ENCODE measurements around the gene RAB31. TPM values are rescaled to one million over a fixed set of nuclear protein-coding genes. Genes with fewer than 3 reads are reported as not detected.

RAB31 gene
- total RNA-seq = 10 to 100 TPM; 27.1 to 54.4 (median 44.3) TPM

GRCh38 chr18:9708057-9708433 is at the start of gene RAB31:
Gene RAB31 (plus strand): TSS chr18:9708301. CDS start chr18:9708406, 105 bp downstream.
- Histone ChIP-seq H3K27me3 (no peaks in the 10 kb centered on the region), H3K4me1 (peaks cover 0 to 36% (median 8%) of the 10 kb centered on the region in 4 donors), H3K36me3 (no peaks in the 10 kb centered on the region), H3K4me3 (peak within 1 kb of the TSS; percentile 82 to 97 (median 90)), H3K9me3 (no peaks in the 10 kb centered on the region), H3K27ac (peak within 1 kb of the TSS; percentile 77 to 99 (median 92))
- WGBS, 2 donors = 0% methylated on average over 17 to 35 of the region's 59 CpGs
- peak; percentile 51 to 59 for DNase-seq (ENCODE audit: low spot score in 2 of 2)
- peak in 2 of 5 experiments; percentile 31 to 47 for TF ChIP-seq CTCF (IDR thresholded peaks at IDR 0.05)
- no peak for TF ChIP-seq EP300 (IDR thresholded peaks at IDR 0.05)
- TF ChIP-seq POLR2A (IDR thresholded peaks at IDR 0.05) = peak; percentile 66 to 79

- H3K4me3 ChIP-seq = no peak overlapping the region
- DNase-seq (ENCODE audit: low spot score in 2 of 2) = no peak
- H3K36me3 ChIP-seq = no peaks in the 10 kb centered on the region
- TF ChIP-seq POLR2A (IDR thresholded peaks at IDR 0.05) (no peak), CTCF (IDR thresholded peaks at IDR 0.05) (no peak), EP300 (IDR thresholded peaks at IDR 0.05) (no peak)
- 85 to 92% methylated on average over 24 of the region's 24 CpGs for WGBS, 2 donors
- H3K4me1 ChIP-seq = no peaks in the 10 kb centered on the region
- H3K27me3 ChIP-seq = no peaks in the 10 kb centered on the region
- H3K9me3 ChIP-seq = no peaks in the 10 kb centered on the region
- no peak overlapping the region for H3K27ac ChIP-seq
Measured at GRCh38 chr18:9659499-9660375, 48.4 kb upstream of the RAB31 start.

GRCh38 chr18:9661564-9661963 is 46.5 kb upstream of the RAB31 start:
- no peaks in the 10 kb centered on the region for H3K36me3 ChIP-seq
- no peak overlapping the region for H3K4me3 ChIP-seq
- 91 to 96% methylated on average over 1 of the region's 1 CpG for WGBS, 2 donors
- no peaks in the 10 kb centered on the region for H3K9me3 ChIP-seq
- no peak overlapping the region for H3K27ac ChIP-seq
- H3K4me1 ChIP-seq = no peaks in the 10 kb centered on the region
- TF ChIP-seq CTCF (IDR thresholded peaks at IDR 0.05) (no peak), POLR2A (IDR thresholded peaks at IDR 0.05) (no peak), EP300 (IDR thresholded peaks at IDR 0.05) (no peak)
- no peak for DNase-seq (ENCODE audit: low spot score in 2 of 2)
- no peaks in the 10 kb centered on the region for H3K27me3 ChIP-seq

GRCh38 chr18:9663377-9663776 is 44.7 kb upstream of the RAB31 start:
- no peaks in the 10 kb centered on the region for H3K9me3 ChIP-seq
- no peak overlapping the region for H3K27ac ChIP-seq
- no peak for DNase-seq (ENCODE audit: low spot score in 2 of 2)
- no peaks in the 10 kb centered on the region for H3K4me1 ChIP-seq
- no peaks in the 10 kb centered on the region for H3K27me3 ChIP-seq
- TF ChIP-seq CTCF (IDR thresholded peaks at IDR 0.05) = no peak
- TF ChIP-seq EP300 (IDR thresholded peaks at IDR 0.05) = no peak
- TF ChIP-seq POLR2A (IDR thresholded peaks at IDR 0.05) = no peak
- 77 to 84% methylated on average over 8 of the region's 8 CpGs for WGBS, 2 donors
- no peaks in the 10 kb centered on the region for H3K36me3 ChIP-seq
- no peak overlapping the region for H3K4me3 ChIP-seq

GRCh38 chr18:9665314-9665713 is 42.8 kb upstream of the RAB31 start:
- no peak overlapping the region for H3K4me3 ChIP-seq
- TF ChIP-seq POLR2A (IDR thresholded peaks at IDR 0.05) (no peak), EP300 (IDR thresholded peaks at IDR 0.05) (no peak), CTCF (IDR thresholded peaks at IDR 0.05) (no peak)
- no peak overlapping the region for H3K27ac ChIP-seq
- H3K4me1 ChIP-seq = no peaks in the 10 kb centered on the region
- no peaks in the 10 kb centered on the region for H3K9me3 ChIP-seq
- no peaks in the 10 kb centered on the region for H3K36me3 ChIP-seq
- WGBS, 2 donors = 47 to 53% methylated on average over 3 of the region's 3 CpGs
- H3K27me3 ChIP-seq = no peaks in the 10 kb centered on the region
- no peak for DNase-seq (ENCODE audit: low spot score in 2 of 2)

Data from tibial nerve (tissue), 4 donors.